ENCODE data around the gene C1orf115.

C1orf115 gene

DNA sequence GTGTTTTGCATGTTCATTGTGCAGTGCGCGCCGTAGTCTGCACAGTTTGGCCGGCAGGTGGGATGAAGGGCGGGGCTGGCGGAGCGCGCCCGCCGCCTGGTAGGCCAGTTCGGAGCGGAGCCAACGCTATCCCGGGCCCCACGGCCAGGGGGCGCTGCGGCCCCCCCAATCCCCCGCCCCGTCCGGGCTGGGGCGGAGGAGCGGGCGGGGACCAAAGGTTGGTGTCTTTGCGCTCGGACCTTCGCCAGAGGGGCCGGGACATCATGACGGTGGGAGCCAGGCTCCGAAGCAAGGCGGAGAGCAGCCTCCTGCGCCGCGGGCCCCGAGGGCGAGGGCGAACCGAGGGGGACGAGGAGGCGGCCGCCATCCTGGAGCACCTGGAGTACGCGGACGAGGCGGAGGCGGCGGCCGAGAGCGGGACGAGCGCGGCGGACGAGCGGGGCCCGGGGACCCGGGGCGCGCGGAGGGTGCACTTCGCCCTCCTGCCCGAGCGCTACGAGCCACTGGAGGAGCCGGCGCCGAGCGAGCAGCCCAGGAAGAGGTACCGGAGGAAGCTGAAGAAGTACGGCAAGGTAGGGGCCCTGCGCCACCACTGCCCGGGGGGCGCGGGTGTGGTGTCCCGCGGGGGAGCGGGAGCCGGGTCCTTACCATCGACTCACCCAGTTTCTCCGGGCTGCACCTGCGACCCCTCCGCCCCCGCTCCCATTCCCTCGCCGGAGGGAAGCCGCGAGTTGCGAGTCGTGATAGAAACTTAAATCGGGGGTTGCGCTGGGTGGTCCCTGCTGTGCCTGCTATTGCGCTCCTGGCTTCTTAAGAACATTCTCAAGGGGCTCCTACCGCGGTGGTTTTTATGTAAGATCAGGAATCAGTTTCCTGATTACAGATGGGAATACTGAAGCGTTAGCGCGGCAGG lies at the start of gene C1orf115:
TSS of gene C1orf115 (plus strand) at position 224 of the 913 bp plus-strand sequence. CDS start at position 264, 40 bp downstream.
- no peak within 1 kb of the TSS for H3K9ac ChIP-seq (ENCODE audit: low read depth, low read length, poor library complexity, severe bottlenecking)
- H3K4me3 ChIP-seq (ENCODE audit: low read length, poor library complexity, severe bottlenecking), result no peak within 1 kb of the TSS

DNA sequence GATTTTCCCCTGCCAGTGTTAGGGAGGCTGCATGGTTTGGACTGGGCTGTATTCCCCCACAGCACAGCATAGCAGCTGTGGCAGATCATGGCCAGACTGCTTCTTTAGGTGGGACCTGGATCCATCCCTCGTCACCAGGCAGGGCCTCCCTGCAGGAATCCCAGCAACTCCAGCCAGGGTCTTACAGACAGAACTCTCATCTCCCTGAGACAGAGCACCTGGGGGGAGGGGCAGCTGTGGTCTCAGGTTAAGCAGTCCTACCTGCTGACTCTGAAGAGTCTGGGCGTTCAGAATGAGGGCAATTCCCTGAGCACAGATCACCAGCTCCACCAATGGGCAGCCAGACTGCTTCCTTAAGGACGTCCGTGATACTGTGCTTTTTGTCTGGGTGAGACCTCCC lies 47.9 kb upstream of the C1orf115 start:
- no peaks in the 10 kb centered on the region for H3K27me3 ChIP-seq (ENCODE audit: insufficient read depth, low read length, poor library complexity, severe bottlenecking)
- H3K9ac ChIP-seq (ENCODE audit: low read depth, low read length, poor library complexity, severe bottlenecking), result no peak overlapping the region
- H4K20me1 ChIP-seq (ENCODE audit: insufficient read depth, low read length, poor library complexity, severe bottlenecking), result no peaks in the 10 kb centered on the region
- H3K9me2 ChIP-seq (replicated peaks; ENCODE audit: low read depth, low read length), result no peaks in the 10 kb centered on the region
- no peaks in the 10 kb centered on the region for H3K36me3 ChIP-seq (ENCODE audit: insufficient read depth, low read length)
- H2AFZ ChIP-seq (ENCODE audit: low read length), result no peak overlapping the region
- H3F3A ChIP-seq (ENCODE audit: low read depth), result no peaks in the 10 kb centered on the region
- H3K4me1 ChIP-seq (ENCODE audit: insufficient read depth, low read length, poor library complexity, severe bottlenecking), result no peaks in the 10 kb centered on the region
- no peak overlapping the region for H3K4me2 ChIP-seq (ENCODE audit: low read depth, low read length, poor library complexity, severe bottlenecking)
- H3K4me3 ChIP-seq (ENCODE audit: low read length, poor library complexity, severe bottlenecking), result no peak overlapping the region
- no peaks in the 10 kb centered on the region for H3K9me3 ChIP-seq (ENCODE audit: insufficient read depth, low read depth, low read length)
- no peak for TF ChIP-seq EZH2phosphoT487 (IDR thresholded peaks at IDR 0.05; ENCODE audit: borderline replicate concordance)
- TF ChIP-seq, protein P1, sequence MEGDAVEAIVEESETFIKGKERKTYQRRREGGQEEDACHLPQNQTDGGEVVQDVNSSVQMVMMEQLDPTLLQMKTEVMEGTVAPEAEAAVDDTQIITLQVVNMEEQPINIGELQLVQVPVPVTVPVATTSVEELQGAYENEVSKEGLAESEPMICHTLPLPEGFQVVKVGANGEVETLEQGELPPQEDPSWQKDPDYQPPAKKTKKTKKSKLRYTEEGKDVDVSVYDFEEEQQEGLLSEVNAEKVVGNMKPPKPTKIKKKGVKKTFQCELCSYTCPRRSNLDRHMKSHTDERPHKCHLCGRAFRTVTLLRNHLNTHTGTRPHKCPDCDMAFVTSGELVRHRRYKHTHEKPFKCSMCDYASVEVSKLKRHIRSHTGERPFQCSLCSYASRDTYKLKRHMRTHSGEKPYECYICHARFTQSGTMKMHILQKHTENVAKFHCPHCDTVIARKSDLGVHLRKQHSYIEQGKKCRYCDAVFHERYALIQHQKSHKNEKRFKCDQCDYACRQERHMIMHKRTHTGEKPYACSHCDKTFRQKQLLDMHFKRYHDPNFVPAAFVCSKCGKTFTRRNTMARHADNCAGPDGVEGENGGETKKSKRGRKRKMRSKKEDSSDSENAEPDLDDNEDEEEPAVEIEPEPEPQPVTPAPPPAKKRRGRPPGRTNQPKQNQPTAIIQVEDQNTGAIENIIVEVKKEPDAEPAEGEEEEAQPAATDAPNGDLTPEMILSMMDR (conservative IDR thresholded peaks at IDR 0.05; ENCODE audit: low read length), result no peak
- H3K79me2 ChIP-seq (ENCODE audit: insufficient read depth, low read length), result no peaks in the 10 kb centered on the region

More for the DNA sequence above, at the start of gene C1orf115:
- Histone ChIP-seq H3K4me1 (ENCODE audit: insufficient read depth, low read length, poor library complexity, severe bottlenecking) (no peaks in the 10 kb centered on the region), H3K9me3 (ENCODE audit: insufficient read depth, low read depth, low read length) (no peaks in the 10 kb centered on the region), H3K4me2 (ENCODE audit: low read depth, low read length, poor library complexity, severe bottlenecking) (no peak within 1 kb of the TSS), H3K9me2 (replicated peaks; ENCODE audit: low read depth, low read length) (no peaks in the 10 kb centered on the region), H3K27me3 (ENCODE audit: insufficient read depth, low read length, poor library complexity, severe bottlenecking) (no peaks in the 10 kb centered on the region), H3K79me2 (ENCODE audit: insufficient read depth, low read length) (no peaks in the 10 kb centered on the region), H3F3A (ENCODE audit: low read depth) (no peaks in the 10 kb centered on the region), H3K36me3 (ENCODE audit: insufficient read depth, low read length) (no peaks in the 10 kb centered on the region), H4K20me1 (ENCODE audit: insufficient read depth, low read length, poor library complexity, severe bottlenecking) (no peaks in the 10 kb centered on the region), H2AFZ (ENCODE audit: low read length) (no peak within 1 kb of the TSS)
- TF ChIP-seq, protein P1 (conservative IDR thresholded peaks at IDR 0.05; ENCODE audit: low read length), result no peak

- no peaks in the 10 kb centered on the region for H3F3A ChIP-seq (ENCODE audit: low read depth)
- H3K4me1 ChIP-seq (ENCODE audit: insufficient read depth, low read length, poor library complexity, severe bottlenecking), result no peaks in the 10 kb centered on the region
- H3K9me3 ChIP-seq (ENCODE audit: insufficient read depth, low read depth, low read length), result no peaks in the 10 kb centered on the region
- no peaks in the 10 kb centered on the region for H3K79me2 ChIP-seq (ENCODE audit: insufficient read depth, low read length)
- no peaks in the 10 kb centered on the region for H3K9me2 ChIP-seq (replicated peaks; ENCODE audit: low read depth, low read length)
- no peak overlapping the region for H3K4me2 ChIP-seq (ENCODE audit: low read depth, low read length, poor library complexity, severe bottlenecking)
- H3K4me3 ChIP-seq (ENCODE audit: low read length, poor library complexity, severe bottlenecking), result no peak overlapping the region
- TF ChIP-seq EZH2phosphoT487 (IDR thresholded peaks at IDR 0.05; ENCODE audit: borderline replicate concordance), result no peak
- TF ChIP-seq, protein P1 (conservative IDR thresholded peaks at IDR 0.05; ENCODE audit: low read length), result no peak
- no peak overlapping the region for H3K9ac ChIP-seq (ENCODE audit: low read depth, low read length, poor library complexity, severe bottlenecking)
- H4K20me1 ChIP-seq (ENCODE audit: insufficient read depth, low read length, poor library complexity, severe bottlenecking), result no peaks in the 10 kb centered on the region
- H3K27me3 ChIP-seq (ENCODE audit: insufficient read depth, low read length, poor library complexity, severe bottlenecking), result peaks cover 5% of the 10 kb centered on the region
- H2AFZ ChIP-seq (ENCODE audit: low read length), result no peak overlapping the region
- H3K36me3 ChIP-seq (ENCODE audit: insufficient read depth, low read length), result no peaks in the 10 kb centered on the region
These were observed 37.2 kb upstream of the C1orf115 start for GRCh38 chr1:220652995-220653394.
